ENCODE results near the gene DIAPH1.
A peak's percentile ranks its signal among the peaks of the same experiment; 100 is the strongest.

The DIAPH1 gene

GRCh38 chr5:141640051-141640415 lies 21.2 kb upstream of the DIAPH1 start:
- DNase-seq (ENCODE audit: low read depth in 2 of 2, low spot score in 1 of 2) = no peak

GRCh38 chr5:141639357-141640050 lies 20.7 kb upstream of the DIAPH1 start:
- DNase-seq (ENCODE audit: low read depth in 2 of 2, low spot score in 1 of 2) = no peak

GRCh38 chr5:141638771-141639170 lies 20.0 kb upstream of the DIAPH1 start:
- DNase-seq (ENCODE audit: low read depth in 2 of 2, low spot score in 1 of 2) = no peak

GRCh38 chr5:141637767-141638419 lies 19.1 kb upstream of the DIAPH1 start:
- peak in 1 of 2 donors; percentile 24 for DNase-seq (ENCODE audit: low read depth in 2 of 2, low spot score in 1 of 2)

GRCh38 chr5:141637123-141637766 lies 18.4 kb upstream of the DIAPH1 start:
- DNase-seq (ENCODE audit: low read depth in 2 of 2, low spot score in 1 of 2) = peak in 1 of 2 donors; percentile 17

- DNase-seq (ENCODE audit: low read depth in 2 of 2, low spot score in 1 of 2) = peak; percentile 80 to 88
Measured at GRCh38 chr5:141636413-141637122, 17.8 kb upstream of the DIAPH1 start, which contains the start of the genes HDAC3 and RELL2. HDAC3 (minus strand) TSS chr5:141636849; CDS start chr5:141636790, 59 bp downstream. RELL2 (plus strand) TSS chr5:141636997; CDS start chr5:141638226, 1,229 bp downstream.

- no peak for DNase-seq (ENCODE audit: low read depth in 2 of 2, low spot score in 1 of 2)
Measured at GRCh38 chr5:141636106-141636412, 17.3 kb upstream of the DIAPH1 start.

GRCh38 chr5:141635646-141636045 lies 16.8 kb upstream of the DIAPH1 start:
- no peak for DNase-seq (ENCODE audit: low read depth in 2 of 2, low spot score in 1 of 2)

GRCh38 chr5:141634720-141635119 lies 15.9 kb upstream of the DIAPH1 start:
- DNase-seq (ENCODE audit: low read depth in 2 of 2, low spot score in 1 of 2) = no peak

- DNase-seq (ENCODE audit: low read depth in 2 of 2, low spot score in 1 of 2) = no peak
Measured at GRCh38 chr5:141633871-141634561, 15.2 kb upstream of the DIAPH1 start.

- DNase-seq (ENCODE audit: low read depth in 2 of 2, low spot score in 1 of 2) = no peak
Measured at GRCh38 chr5:141632650-141633049, 13.8 kb upstream of the DIAPH1 start.

- DNase-seq (ENCODE audit: low read depth in 2 of 2, low spot score in 1 of 2) = no peak
Measured at GRCh38 chr5:141630570-141631140, 11.9 kb upstream of the DIAPH1 start.

- no peak for DNase-seq (ENCODE audit: low read depth in 2 of 2, low spot score in 1 of 2)
Measured at GRCh38 chr5:141628175-141628788, 9.5 kb upstream of the DIAPH1 start.

GRCh38 chr5:141623611-141624010 lies 4.8 kb upstream of the DIAPH1 start:
- DNase-seq (ENCODE audit: low read depth in 2 of 2, low spot score in 1 of 2) = no peak

- no peak for DNase-seq (ENCODE audit: low read depth in 2 of 2, low spot score in 1 of 2)
Measured at GRCh38 chr5:141623186-141623585, 4.4 kb upstream of the DIAPH1 start.

- no peak for DNase-seq (ENCODE audit: low read depth in 2 of 2, low spot score in 1 of 2)
Measured at GRCh38 chr5:141618030-141618803, 583 bp downstream of the DIAPH1 start.

GRCh38 chr5:141617682-141618029 lies 1.1 kb downstream of the DIAPH1 start:
- no peak for DNase-seq (ENCODE audit: low read depth in 2 of 2, low spot score in 1 of 2)

GRCh38 chr5:141617128-141617527 lies 1.7 kb downstream of the DIAPH1 start:
- DNase-seq (ENCODE audit: low read depth in 2 of 2, low spot score in 1 of 2) = no peak

GRCh38 chr5:141615991-141616720 lies 2.6 kb downstream of the DIAPH1 start:
- no peak for DNase-seq (ENCODE audit: low read depth in 2 of 2, low spot score in 1 of 2)

All from stimulated activated CD8-positive, alpha-beta memory T cell treated with anti-CD3 and anti-CD28 coated beads, Interleukin-4, amount 100 ng/mL, for 4 hours (primary cell).